Posterior vena cava (tissue), 2 donors: ENCODE data around the gene TGFBRAP1. TPM values are rescaled to one million over a fixed set of nuclear protein-coding genes. Genes with fewer than 3 reads are reported as not detected.

Source experiments
- DNase-seq: peaks from one replicate; pipeline ENCODE4 v3.0.0-alpha.2; 2020; ENCODE audit warnings: low spot score
- intact Hi-C, 2 donors: fragments of 100-400 bp; cut with DNase I; formaldehyde crosslinking; loops; one replicate each; pipeline versions ENCODE4 v1.14.1 to v1.14.2; 2022 to 2023
- long read RNA-seq, 2 donors: library from polyadenylated mRNA; unstranded; transcript quantifications; one replicate each; pipeline ENCODE4 v2.0.0, GENCODE V29; 2020 to 2021
- total RNA-seq, 2 donors: library from RNA; stranded (reverse); fragmentation: NEBNext Ultra II Directional; extraction: Animal tissue kit (Norgen Biotek cat#: 25700); gene quantifications; one replicate each; pipeline ENCODE4 v1.2.1, GENCODE V29; 2021
- donor health status: DM: yes; HTN: yes; CAD: no.
- donor health status: DM: yes; HTN: yes; CAD: no.

TGFBRAP1 gene, protein sequence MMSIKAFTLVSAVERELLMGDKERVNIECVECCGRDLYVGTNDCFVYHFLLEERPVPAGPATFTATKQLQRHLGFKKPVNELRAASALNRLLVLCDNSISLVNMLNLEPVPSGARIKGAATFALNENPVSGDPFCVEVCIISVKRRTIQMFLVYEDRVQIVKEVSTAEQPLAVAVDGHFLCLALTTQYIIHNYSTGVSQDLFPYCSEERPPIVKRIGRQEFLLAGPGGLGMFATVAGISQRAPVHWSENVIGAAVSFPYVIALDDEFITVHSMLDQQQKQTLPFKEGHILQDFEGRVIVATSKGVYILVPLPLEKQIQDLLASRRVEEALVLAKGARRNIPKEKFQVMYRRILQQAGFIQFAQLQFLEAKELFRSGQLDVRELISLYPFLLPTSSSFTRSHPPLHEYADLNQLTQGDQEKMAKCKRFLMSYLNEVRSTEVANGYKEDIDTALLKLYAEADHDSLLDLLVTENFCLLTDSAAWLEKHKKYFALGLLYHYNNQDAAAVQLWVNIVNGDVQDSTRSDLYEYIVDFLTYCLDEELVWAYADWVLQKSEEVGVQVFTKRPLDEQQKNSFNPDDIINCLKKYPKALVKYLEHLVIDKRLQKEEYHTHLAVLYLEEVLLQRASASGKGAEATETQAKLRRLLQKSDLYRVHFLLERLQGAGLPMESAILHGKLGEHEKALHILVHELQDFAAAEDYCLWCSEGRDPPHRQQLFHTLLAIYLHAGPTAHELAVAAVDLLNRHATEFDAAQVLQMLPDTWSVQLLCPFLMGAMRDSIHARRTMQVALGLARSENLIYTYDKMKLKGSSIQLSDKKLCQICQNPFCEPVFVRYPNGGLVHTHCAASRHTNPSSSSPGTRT
- total RNA-seq: 10 to 100 TPM; 16.1 to 18.8 TPM
- long read RNA-seq, donor 1, full-length matches to known transcripts: 5 of 15 reads
- long read RNA-seq, donor 1, partial matches to known transcripts: 3 of 15 reads
- long read RNA-seq, donor 1, other reads (novel, unspliced or antisense): 7 of 15 reads
- long read RNA-seq, donor 2, full-length matches to known transcripts: 2 of 10 reads
- long read RNA-seq, donor 2, partial matches to known transcripts: 6 of 10 reads
- long read RNA-seq, donor 2, other reads (novel, unspliced or antisense): 2 of 10 reads

GRCh38 chr2:105329561-105330495 is at the start of gene TGFBRAP1:
TSS of gene TGFBRAP1 (minus strand) at chr2:105329735. CDS start at chr2:105308301, 21,434 bp downstream.
- DNase-seq: peak; percentile 85

GRCh38 chr2:105378921-105379383 is 49.4 kb upstream of the TGFBRAP1 start:
- intact Hi-C loops: loop anchor here in 1 of 2 donors (10.0 kb wide), 1 partner anchor 136 kb away; no protein-coding TSS in a partner anchor
- DNase-seq: no peak

More at GRCh38 chr2:105329561-105330495, at the start of gene TGFBRAP1:
- intact Hi-C loops: no loop called here

DNA sequence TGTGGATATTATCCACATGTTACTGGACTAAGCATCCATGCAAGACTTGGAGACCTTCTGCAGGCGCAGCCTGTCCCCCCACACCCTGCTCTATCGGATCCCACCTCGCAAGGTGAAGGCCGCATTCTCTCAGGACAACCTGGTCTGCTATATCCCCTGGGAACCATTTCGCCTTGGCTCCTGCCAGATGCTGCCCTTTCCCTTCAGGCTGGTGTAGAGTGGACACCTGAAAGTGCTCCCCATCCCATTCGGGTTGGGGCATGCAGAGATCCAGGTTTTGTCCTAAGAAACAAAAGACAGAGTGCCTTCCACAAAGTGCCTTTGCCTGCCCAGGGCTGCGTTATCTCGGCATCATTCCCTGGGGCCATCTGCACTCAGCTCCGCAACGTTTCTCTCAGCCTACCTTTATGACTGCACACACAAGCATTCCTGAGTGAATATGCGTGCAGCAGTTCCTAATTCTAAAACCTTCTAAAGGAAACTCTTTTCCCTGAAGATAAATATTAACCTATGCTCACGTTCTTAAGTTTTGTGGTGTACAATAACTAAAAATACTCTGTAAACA is 48.8 kb upstream of the TGFBRAP1 start:
- intact Hi-C loops: loop anchor here in 1 of 2 donors (10.0 kb wide), 1 partner anchor 136 kb away; no protein-coding TSS in a partner anchor
- DNase-seq: no peak

DNA sequence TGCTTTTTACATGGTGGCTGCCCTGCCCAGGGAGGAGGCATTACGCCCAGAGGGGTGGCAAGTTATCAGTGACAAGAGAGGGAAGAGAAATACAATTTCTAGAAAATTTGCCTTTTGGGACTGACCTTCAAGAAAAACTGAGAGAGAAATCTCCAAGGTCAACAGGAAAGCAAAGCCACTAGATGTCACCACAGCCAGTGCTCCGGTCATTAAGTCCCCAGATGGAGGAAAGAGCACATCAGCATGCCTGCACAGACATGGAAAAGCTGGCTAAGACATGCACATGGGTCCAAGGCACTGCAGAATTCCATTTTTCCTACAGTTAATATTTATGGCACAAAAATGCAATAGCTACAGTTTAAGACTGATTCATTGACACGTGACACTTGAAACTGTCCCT is 48.3 kb upstream of the TGFBRAP1 start:
- no peak for DNase-seq

GRCh38 chr2:105376789-105377240 is 47.3 kb upstream of the TGFBRAP1 start:
- intact Hi-C loops: loop anchor here in 1 of 2 donors (10.0 kb wide), 1 partner anchor 138 kb away; no protein-coding TSS in a partner anchor
- no peak for DNase-seq

More for the DNA sequence above, 48.3 kb upstream of the TGFBRAP1 start:
- intact Hi-C loops: loop anchor here in 1 of 2 donors (10.0 kb wide), 1 partner anchor 137 kb away; no protein-coding TSS in a partner anchor

DNA sequence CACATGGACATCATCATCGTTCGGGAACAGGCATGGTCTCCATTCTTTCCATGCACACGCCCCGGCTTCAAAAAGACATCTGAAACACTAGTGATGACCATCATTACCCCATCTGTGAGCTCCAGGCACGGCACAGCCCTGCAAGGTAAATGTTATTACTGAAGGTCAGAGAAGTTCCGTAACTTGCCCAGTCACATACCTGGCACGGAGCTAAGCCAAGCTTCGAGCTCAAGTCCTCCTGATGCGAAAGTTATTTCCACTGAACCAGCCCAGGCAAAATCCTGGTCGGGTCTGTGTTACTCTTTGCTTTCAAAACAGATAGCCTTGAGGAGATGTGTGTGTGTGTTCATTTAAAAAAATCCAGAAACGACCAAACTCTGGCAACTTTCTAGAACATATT is 46.5 kb upstream of the TGFBRAP1 start:
- no peak for DNase-seq
- intact Hi-C loops: loop anchor here in 1 of 2 donors (10.0 kb wide), 1 partner anchor 139 kb away; no protein-coding TSS in a partner anchor

- intact Hi-C loops: loop anchor here in 1 of 2 donors (10.0 kb wide), 1 partner anchor 140 kb away; no protein-coding TSS in a partner anchor
These were observed 45.5 kb upstream of the TGFBRAP1 start for GRCh38 chr2:105375001-105375561.

GRCh38 chr2:105373895-105374401 is 44.4 kb upstream of the TGFBRAP1 start:
- no peak for DNase-seq
- intact Hi-C loops: loop anchor here (5.0 to 10.0 kb wide), 2 partner anchors 141 to 143 kb away; no protein-coding TSS in a partner anchor

More at GRCh38 chr2:105375001-105375561, 45.5 kb upstream of the TGFBRAP1 start:
- DNase-seq: no peak

- DNase-seq: peak; percentile 87
- intact Hi-C loops: loop anchor here (5.0 to 10.0 kb wide), 2 partner anchors 141 to 144 kb away; no protein-coding TSS in a partner anchor
These were observed 43.8 kb upstream of the TGFBRAP1 start for GRCh38 chr2:105373344-105373781.

DNA sequence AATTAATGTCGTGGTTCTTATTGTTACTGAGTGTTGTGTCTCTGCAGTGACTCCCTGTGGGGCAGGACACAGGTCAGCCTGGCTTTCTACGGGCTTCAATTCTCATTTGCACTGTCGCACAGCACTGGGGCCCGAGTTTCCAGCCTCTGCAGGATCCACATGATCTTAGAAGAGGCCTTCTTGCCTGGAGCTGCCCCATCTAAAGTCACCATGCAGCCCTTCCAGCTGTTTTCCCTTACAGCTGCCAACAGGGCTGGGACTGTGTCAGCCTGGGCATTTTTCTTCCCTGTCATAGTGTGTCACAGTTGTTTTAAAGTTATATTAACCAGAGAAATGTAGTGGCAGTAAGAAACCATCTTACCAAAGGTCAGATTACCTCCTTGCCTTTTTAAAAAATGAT is 42.3 kb upstream of the TGFBRAP1 start:
- DNase-seq: no peak
- intact Hi-C loops: loop anchor here (5.0 to 10.0 kb wide), 2 partner anchors 143 to 145 kb away; no protein-coding TSS in a partner anchor

DNA sequence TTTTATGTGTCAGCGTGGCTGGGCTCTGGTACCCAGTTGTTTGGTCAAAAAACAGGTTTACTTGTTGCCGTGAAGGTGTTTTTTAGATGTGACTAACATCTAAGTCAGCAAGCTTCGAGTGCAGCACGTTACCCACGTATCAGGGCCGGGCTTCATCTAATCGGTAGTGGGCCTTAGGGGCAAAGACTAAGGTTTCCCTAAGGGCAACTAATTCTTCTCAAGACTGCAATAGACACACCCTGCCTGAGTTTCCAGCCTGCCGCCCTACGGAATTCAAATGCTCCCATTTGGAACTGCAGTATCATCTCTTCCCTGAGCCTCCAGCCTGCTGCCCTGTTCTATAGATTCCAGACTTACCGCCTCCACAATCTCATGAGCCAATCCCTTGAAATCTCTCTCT is 41.6 kb upstream of the TGFBRAP1 start:
- intact Hi-C loops: loop anchor here (5.0 to 10.0 kb wide), 2 partner anchors 144 to 146 kb away; no protein-coding TSS in a partner anchor
- DNase-seq: no peak

- intact Hi-C loops: loop anchor here (5.0 to 10.0 kb wide), 2 partner anchors 145 to 147 kb away; no protein-coding TSS in a partner anchor
- DNase-seq: peak; percentile 95
These were observed 40.5 kb upstream of the TGFBRAP1 start for GRCh38 chr2:105369777-105370690.

DNA sequence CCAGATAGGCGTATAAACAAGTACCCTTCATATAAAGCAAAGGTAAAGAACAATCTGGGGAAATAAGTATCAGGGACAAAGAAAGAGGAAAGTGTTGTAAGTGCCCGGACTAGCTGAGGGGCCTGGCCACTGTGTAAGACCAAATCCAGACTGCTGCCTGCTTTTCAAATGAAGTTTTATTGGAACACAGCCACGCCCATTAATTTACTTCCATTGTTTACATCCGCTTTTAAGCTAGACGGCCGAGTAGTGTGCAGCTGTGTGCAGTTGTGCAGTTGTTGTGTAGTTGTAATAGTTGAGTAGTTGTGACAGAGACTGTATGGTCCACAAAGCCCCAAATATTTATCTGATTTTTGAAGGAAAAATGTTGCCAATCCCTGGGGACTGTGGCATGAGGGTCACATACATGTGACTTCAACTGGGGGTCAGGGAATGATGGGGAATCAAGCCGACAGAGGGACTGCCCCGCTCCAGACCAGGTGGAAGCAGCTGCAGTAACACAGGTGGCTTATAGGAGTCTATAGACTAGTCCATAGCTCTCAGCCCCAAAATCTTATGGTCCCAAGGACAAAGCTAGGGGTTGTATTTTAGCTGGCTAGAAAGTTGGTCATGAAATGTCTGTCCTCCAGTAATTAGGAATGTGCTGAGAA is 39.3 kb upstream of the TGFBRAP1 start:
- intact Hi-C loops: no loop called here
- DNase-seq: no peak

- intact Hi-C loops: no loop called here
These were observed 35.7 kb upstream of the TGFBRAP1 start for GRCh38 chr2:105365206-105365605.

More at GRCh38 chr2:105365206-105365605, 35.7 kb upstream of the TGFBRAP1 start:
- DNase-seq: no peak
